MCF 10A (cell line): Measurements from ENCODE around the gene TXNL4A. TPM values are rescaled to one million over a fixed set of nuclear protein-coding genes. Genes with fewer than 3 reads are reported as not detected.

Experiments
- BruUV-seq: library from RNA; stranded (reverse); fragments of 400-500 nt; replicated peaks from 2 replicates; lab custom pipeline; 2021; lab: Mats Ljungman, UMichigan
- CTCF ChIA-PET: fragments of 300-600 bp; sonication (Branson Sonifier 250); formaldehyde crosslinking; extraction: SDS; loops from one replicate; lab custom pipeline; 2021; ENCODE audit warnings: antibody characterized with exemption, inconsistent platforms; lab: Yijun Ruan, JAX
- POLR2A ChIA-PET: fragments of 300-600, 350-650 bp; sonication (Branson Sonifier 250); formaldehyde crosslinking; extraction: SDS; loops from one replicate; lab custom pipeline; 2020; ENCODE audit warnings: antibody characterized with exemption, inconsistent platforms; lab: Yijun Ruan, JAX
- DNase-seq: peaks from one replicate; pipeline ENCODE4 v3.0.0-alpha.2; 2018; ENCODE audit not compliant: unreplicated experiment
- H3K27ac Mint-ChIP-seq: one replicate; pipeline ENCODE4 v1.8.0; 2022; ENCODE audit warnings: mild to moderate bottlenecking, low read depth, mixed read lengths; ENCODE audit not compliant: unreplicated experiment
- H3K27me3 Mint-ChIP-seq: one replicate; pipeline ENCODE4 v1.8.0; 2022; ENCODE audit warnings: mixed read lengths; ENCODE audit not compliant: insufficient read depth, unreplicated experiment
- H3K36me3 Mint-ChIP-seq: one replicate; pipeline ENCODE4 v1.8.0; 2022; ENCODE audit warnings: mild to moderate bottlenecking, moderate library complexity, mixed read lengths; ENCODE audit not compliant: insufficient read depth, unreplicated experiment
- H3K4me1 Mint-ChIP-seq: one replicate; pipeline ENCODE4 v1.8.0; 2022; ENCODE audit warnings: mixed read lengths; ENCODE audit not compliant: insufficient read depth, unreplicated experiment
- H3K4me3 Mint-ChIP-seq: one replicate; pipeline ENCODE4 v1.8.0; 2022; ENCODE audit warnings: mild to moderate bottlenecking, moderate library complexity, mixed read lengths; ENCODE audit not compliant: unreplicated experiment
- H3K9me3 Mint-ChIP-seq: one replicate; pipeline ENCODE4 v1.8.0; 2022; ENCODE audit warnings: mixed read lengths; ENCODE audit not compliant: unreplicated experiment
- intact Hi-C: fragments of 100-400 bp; cut with micrococcal nuclease; formaldehyde crosslinking; loops from 2 replicates; pipeline ENCODE4 v1.14.1; 2022
- total RNA-seq: library from RNA; stranded (reverse); gene quantifications from 2 replicates; pipeline ENCODE4 v1.2.3, GENCODE V29; 2022
- TF ChIP-seq, protein P1 (sequence below): fragments of 200-600 bp; IDR thresholded peaks from one replicate; pipeline ENCODE4 v1.8.0; 2022; ENCODE audit warnings: antibody characterized with exemption, mild to moderate bottlenecking; ENCODE audit not compliant: unreplicated experiment

The TXNL4A gene
- total RNA-seq, 1 experiment from 2014 or later = 207 TPM

DNA sequence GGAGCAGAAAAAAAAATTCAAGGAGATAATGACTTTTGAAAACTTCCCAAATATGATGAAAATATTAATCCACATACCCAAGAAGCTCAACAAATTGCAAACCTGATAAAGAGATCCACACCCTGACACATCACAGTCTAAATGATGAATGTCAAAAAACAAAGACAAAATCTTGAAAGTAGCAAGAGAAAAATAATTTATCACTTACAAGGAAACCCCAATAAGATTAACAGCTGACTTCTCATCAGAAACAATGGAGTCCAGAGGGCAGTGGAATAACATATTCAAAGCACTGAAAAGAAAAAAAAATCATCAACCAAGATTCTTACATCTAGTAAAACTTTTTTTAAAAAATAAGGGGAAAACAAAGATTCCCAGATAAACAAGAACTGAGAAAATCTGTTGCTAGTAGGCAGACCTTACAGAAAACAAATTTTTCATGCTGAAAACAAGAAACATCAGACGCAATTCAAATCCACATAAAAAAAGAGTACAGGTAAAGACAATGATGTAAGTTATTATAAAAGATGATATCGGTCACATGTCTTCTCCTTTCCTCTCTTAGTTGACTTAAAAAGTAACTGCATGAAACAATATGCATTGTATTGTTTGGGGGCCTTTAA is 58.2 kb downstream of the TXNL4A start:
- Mint-ChIP-seq H3K4me1 (no peaks in the 10 kb centered on the region), H3K27me3 (no peaks in the 10 kb centered on the region), H3K27ac (no peak overlapping the region), H3K4me3 (no peak overlapping the region), H3K36me3 (peaks cover 36% of the 10 kb centered on the region), H3K9me3 (peaks cover 30% of the 10 kb centered on the region)
- ChIA-PET CTCF (interaction anchor here (2.2 kb wide), 1 partner anchor 10 kb away, joined by 7 read pairs; no protein-coding TSS in a partner anchor), POLR2A (no interaction called here)
- intact Hi-C loops = no loop called here
- TF ChIP-seq, protein P1, sequence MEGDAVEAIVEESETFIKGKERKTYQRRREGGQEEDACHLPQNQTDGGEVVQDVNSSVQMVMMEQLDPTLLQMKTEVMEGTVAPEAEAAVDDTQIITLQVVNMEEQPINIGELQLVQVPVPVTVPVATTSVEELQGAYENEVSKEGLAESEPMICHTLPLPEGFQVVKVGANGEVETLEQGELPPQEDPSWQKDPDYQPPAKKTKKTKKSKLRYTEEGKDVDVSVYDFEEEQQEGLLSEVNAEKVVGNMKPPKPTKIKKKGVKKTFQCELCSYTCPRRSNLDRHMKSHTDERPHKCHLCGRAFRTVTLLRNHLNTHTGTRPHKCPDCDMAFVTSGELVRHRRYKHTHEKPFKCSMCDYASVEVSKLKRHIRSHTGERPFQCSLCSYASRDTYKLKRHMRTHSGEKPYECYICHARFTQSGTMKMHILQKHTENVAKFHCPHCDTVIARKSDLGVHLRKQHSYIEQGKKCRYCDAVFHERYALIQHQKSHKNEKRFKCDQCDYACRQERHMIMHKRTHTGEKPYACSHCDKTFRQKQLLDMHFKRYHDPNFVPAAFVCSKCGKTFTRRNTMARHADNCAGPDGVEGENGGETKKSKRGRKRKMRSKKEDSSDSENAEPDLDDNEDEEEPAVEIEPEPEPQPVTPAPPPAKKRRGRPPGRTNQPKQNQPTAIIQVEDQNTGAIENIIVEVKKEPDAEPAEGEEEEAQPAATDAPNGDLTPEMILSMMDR = no peak
- no peak for DNase-seq
- BruUV-seq = no TSS peak

- intact Hi-C loops = no loop called here
- CTCF ChIA-PET = interaction anchor here (0.6 to 2.2 kb wide), 3 partner anchors 11 to 83 kb away, joined by 3 to 7 read pairs (median 3); no protein-coding TSS in a partner anchor
Measured at GRCh38 chr18:79928563-79928960, 59.8 kb downstream of the TXNL4A start.

DNA sequence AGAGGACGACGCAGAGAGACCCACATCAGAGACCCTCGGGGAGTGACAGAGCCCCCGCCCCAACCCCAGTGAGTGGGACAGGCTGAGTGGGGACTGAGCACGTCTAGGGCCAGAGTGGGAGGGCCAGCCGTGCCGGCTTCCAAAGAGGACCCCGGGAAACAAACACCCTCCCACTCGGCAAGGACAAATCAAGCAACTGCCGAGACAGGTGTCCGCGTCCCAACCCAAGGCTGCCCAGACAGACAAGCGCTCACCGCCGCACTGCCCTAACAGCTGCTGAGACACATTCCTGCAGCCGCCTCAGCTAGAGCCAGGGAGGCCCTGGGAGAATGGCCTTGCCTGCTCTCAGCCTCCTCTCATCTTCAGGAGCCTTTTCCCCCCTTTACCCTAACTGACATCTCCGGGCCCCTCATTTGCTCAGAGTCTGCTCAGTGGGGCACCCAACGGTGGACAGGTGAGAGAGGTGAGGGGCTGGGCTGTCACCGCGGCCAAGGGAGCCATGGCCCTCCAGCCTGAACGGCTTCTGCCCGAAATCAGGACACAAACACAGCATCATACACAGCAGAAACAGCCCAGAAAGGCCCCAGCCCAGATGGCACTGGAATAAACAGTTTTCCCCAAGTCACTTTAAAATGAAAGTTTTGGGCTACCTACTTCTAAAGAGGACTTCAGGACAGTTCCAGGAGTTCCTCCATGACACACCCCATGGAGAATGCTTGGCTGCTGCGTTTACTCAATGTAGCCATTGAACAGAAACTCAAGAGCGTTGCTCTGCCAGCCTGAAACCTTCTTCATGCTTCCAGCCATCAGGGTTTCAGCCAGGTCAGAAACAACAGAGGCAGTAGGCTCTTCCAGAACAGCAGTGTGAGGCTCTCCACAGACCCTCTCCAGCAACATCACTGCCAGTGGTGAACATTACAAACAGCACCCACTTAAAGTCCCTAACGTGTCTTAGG is 60.5 kb downstream of the TXNL4A start:
- Mint-ChIP-seq H3K4me3 (no peak overlapping the region), H3K9me3 (peaks cover 18% of the 10 kb centered on the region), H3K36me3 (peaks cover 32% of the 10 kb centered on the region), H3K27ac (no peak overlapping the region), H3K4me1 (no peaks in the 10 kb centered on the region), H3K27me3 (no peaks in the 10 kb centered on the region)
- BruUV-seq = no TSS peak
- ChIA-PET CTCF (interaction anchor here (0.6 to 2.2 kb wide), 3 partner anchors 12 to 83 kb away, joined by 3 to 7 read pairs (median 3); no protein-coding TSS in a partner anchor), POLR2A (no interaction called here)
- DNase-seq = no peak
- TF ChIP-seq, protein P1 = no peak
- intact Hi-C loops = no loop called here

More at GRCh38 chr18:79928563-79928960, 59.8 kb downstream of the TXNL4A start:
- Mint-ChIP-seq H3K36me3 (peaks cover 37% of the 10 kb centered on the region), H3K27ac (no peak overlapping the region), H3K4me3 (no peak overlapping the region), H3K4me1 (no peaks in the 10 kb centered on the region), H3K27me3 (no peaks in the 10 kb centered on the region), H3K9me3 (peaks cover 25% of the 10 kb centered on the region)
- TF ChIP-seq, protein P1 = no peak
- no peak for DNase-seq
- POLR2A ChIA-PET = no interaction called here
- BruUV-seq = no TSS peak
